ENCODE measurements around the gene FBXL19. TPM values are rescaled to one million over a fixed set of nuclear protein-coding genes. Genes with fewer than 3 reads are reported as not detected.
A peak's percentile ranks its signal among the peaks of the same experiment; 100 is the strongest.

FBXL19 gene
- total RNA-seq, 1 experiment from 2014 or later: 70.8 TPM

- no peak for DNase-seq (ENCODE audit: low read depth)
These were observed 28.6 kb upstream of the FBXL19 start for GRCh38 chr16:30894540-30895368.

DNA sequence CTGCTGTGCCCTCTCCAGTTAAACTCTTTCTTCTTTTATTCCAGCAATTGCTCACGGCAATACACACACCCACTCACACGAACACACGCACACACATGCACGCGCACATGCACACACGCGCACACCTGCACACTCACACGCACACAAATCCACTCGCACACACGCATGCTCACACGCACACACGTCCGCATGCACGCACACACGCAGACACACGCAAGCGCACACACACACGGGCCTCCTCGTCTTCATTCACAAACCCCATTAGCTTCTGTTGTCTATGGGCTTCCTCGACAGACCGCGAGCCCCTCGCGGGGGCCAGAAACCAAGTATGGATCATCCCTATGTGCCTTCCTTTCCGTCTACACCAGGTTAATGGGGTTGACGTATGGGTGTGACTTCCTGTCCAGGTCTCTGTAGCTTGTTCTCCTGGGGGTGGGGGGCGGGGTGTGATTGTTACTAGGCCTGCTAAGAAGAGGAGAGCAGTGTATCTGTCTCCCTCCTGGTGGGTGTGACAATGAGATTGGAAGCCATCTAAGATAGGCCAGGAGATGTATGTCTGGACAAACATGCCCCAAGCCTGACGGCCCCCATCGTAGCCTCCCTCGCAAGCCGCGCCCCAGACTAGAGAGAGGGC, 27.6 kb upstream of the FBXL19 start:
- no peak for DNase-seq (ENCODE audit: low read depth)

DNA sequence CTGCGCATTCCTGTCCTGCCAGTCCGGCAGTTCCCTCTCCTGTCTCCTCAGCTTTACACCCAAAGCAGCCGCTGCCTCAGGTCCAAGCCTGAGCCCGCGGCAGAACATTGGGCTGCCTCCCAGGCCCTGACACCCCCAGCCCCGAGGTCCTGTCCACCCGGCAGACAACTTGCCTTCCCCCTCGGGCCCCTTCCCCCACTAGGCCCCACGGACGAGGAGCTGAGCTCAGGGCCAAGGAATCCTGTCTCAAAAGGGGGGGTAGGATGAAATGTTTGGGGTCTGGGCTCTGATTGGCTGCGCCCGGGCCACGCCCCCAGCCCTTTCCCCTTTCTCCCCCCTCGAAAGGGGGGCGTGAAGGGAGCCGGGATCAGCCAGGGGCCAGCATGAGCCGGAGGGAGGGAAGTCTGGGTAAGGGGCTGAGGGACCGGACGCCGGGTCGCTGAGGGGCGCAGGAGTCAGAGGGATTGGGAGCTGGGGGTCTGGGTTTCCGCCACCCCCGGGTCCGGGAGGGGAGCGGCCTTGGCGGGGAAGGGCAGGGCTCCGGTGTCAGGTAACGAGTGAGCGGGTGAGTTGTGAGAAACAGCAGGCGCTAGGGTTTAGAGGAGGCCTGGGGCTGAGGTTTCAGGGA, 27.0 kb upstream of the FBXL19 start, which contains the start of gene CTF1:
Gene CTF1, plus strand, starts transcription at position 354 of the 628 bp plus-strand sequence. Its CDS starts 30 bp downstream, at position 384.
- no peak for DNase-seq (ENCODE audit: low read depth)

- peak; percentile 72 for DNase-seq (ENCODE audit: low read depth)
These were observed 26.3 kb upstream of the FBXL19 start for GRCh38 chr16:30896889-30897733.

DNA sequence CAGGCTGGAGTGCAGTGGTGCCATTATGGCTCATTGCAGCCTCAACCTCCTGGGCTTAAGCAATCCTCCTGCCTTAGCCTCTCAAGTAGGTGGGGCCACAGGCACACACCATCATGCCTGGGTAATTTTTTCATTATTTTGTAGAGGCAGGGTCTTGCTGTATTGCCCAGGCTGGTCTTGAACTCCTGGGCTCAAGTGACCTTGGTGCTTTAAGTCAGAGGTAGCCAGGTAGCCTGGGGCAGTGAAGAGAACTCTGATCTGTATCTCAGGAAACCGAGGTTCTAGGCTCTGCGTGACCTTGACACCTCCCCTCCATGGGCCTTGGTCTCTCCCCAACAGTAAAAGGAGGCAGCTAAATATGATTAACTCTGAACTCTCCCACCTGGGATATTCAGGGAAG, 23.6 kb upstream of the FBXL19 start:
- DNase-seq (ENCODE audit: low read depth): no peak

DNA sequence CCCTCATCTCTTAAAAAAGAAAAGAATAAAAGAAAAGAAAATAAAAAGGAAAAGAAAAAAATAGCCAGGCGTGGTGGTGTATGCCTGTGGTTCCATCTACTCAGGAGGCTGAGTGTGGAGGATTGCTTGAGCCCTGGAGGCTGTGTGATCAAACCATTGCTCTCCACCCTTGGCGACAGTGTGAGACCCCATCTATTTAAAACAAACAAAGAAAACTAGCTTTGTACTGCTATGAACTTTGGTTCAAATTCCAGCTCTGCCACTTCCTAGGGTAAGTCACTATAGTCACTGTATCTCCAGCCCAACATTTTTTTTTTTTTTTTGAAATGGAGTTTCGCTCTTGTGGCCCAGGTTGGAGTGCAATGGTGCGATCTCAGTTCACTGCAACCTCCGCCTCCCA, 22.8 kb upstream of the FBXL19 start:
- no peak for DNase-seq (ENCODE audit: low read depth)

- DNase-seq (ENCODE audit: low read depth): no peak
These were observed 22.0 kb upstream of the FBXL19 start for GRCh38 chr16:30901201-30902028.

GRCh38 chr16:30902029-30902972, 21.1 kb upstream of the FBXL19 start:
- no peak for DNase-seq (ENCODE audit: low read depth)

DNA sequence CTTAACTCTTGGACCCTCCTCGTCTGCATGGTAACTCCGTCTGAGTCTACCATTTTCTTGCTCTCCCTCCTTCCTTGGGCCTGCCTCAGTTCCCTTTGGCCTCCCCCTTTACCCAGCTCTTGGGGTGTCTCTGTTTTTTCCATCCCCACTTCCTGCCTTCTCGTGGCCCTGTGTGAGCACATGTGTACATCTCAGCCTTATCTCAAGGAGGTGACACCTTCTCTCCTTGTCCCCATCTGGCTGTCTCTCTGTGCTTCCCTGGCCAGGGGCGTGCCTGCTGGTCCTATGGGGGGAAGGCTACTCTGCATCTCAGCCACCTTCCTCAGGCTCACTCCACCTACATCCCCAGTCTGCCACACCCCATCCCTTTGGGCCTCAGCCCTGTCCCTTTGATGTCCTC, 20.4 kb upstream of the FBXL19 start:
- no peak for DNase-seq (ENCODE audit: low read depth)

DNA sequence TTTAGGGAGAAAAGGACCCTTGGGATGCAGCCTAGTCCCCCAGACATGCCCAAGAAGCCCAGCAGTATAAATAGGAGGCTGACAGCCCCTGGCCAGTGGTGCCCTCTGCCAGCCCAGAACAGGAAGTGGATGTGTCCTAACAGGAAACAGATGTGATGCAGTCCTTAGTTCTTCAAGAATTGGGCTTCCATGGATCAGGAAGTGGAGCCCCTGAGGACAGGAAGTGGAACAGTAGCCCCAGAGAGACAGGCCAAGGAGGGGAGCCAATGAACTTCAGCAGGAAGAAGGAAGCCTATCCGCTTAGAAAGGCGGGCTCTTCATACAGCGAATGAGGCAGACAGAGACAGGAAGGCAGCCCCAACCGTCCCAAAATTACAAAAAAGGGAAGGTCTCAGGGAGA, 19.8 kb upstream of the FBXL19 start:
- peak; percentile 46 for DNase-seq (ENCODE audit: low read depth)

DNA sequence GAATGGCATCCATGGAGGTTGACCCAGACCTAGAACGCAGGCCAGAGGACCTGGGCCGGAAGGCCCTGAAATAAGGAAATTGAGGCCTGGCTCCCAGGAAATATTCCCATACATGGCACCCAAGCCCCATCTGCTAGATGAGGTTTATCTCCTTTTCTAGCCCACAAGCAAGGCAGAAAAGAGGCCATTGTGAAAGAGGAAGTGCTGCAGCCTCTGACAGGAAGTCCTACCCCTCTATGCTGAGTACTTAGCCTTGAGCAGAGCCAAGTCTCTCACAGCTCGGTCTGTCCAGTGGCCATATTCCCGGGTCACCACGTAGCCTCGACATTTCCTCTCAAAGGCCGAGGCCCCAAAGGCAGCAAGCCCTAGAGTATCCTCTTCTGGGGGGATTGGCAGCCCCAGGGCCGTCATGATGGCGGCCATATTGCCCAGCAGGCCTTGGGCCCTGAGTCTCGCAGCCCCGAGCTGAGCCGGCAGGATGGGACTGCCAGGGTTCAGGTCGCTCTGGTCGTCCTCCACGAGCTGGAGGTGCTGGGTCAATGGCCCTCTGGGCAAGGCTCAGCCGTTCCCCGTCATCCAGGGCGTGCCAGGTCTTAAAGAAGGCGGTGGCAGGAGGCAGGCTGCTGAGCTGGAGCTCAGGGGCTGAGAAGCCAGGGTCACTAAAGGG, 19.1 kb upstream of the FBXL19 start:
- no peak for DNase-seq (ENCODE audit: low read depth)

GRCh38 chr16:30907064-30907463, 16.3 kb upstream of the FBXL19 start:
- no peak for DNase-seq (ENCODE audit: low read depth)

DNA sequence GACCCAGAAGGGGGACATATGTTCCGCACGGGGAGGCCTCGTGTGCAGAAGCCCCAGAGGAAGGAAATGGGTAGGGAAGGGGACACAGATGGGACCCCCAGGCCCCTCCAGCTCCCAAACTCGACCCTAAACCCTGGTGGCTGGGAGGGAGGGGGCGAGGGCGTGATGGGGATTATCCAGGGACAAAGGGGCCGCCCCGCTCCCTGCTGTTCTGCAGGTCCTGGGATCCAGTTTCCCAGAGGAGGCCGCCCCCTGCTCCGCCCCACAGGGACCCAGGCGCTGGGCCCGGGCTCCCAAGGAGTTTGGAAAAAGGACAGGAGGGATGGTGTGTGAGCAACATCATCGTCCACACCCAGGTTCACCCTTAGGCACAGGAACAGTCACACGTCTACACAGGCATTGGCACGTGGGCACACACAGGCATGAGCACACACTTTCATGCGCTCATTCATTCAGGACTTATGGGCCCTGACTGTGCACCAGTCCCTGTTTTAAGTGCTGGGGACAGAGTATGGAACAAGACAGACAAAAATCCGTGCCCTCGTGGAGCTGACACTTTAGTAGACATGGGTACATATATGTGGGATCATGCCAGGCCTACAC, 12.8 kb upstream of the FBXL19 start:
- DNase-seq (ENCODE audit: low read depth): no peak

DNA sequence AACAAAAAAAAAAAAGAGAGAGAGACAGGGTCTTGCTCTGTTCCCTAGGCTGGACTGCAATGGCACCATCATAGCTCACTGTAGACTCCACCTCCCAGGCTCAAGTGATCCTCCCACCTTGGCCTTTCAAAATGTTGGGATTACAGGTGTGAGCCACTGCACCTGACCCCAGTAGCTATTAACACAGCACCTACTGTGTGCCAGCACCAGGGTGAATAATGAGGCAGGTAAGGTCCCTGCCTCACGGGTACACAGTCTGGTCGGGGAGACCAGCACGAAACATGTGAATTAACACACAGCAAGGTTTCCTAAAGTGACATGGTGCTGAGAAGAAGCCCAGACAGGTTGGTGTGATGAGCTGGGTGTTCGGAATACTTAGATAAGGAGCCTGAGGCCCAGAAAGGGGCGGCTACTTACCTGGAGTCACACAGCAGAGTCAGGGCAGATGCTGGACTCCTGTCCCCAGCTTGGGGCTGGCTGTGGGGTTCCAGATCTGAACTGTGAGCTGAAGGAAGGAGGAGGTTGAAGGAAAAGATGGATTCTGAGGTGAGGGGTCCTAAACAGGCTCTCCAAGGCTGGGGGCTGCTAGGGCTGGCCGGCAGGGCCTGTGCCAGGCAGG, 10.5 kb upstream of the FBXL19 start:
- DNase-seq (ENCODE audit: low read depth): no peak

GRCh38 chr16:30914830-30915229, 8.5 kb upstream of the FBXL19 start:
- DNase-seq (ENCODE audit: low read depth): no peak

DNA sequence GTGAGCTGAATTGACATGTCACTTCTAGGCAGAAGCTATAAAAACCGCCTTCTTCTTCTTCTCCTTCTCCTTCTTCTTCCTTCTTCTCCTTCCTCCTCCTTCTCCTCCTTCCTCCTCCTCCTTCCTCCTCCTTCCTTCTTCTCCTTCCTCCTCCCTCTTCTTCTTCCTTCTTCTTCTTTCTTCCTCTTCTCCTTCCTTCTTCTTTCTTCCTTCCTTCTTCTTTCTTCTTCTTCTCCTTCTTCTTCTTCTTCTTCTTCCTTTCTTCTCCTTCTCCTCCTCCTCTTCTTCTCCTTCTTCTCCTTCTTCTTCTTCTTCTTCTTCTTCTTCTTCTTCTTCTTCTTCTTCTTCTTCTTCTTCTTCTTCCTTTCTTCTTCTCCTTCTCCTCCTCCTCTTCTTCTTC, 4.8 kb upstream of the FBXL19 start:
- DNase-seq (ENCODE audit: low read depth): no peak

DNA sequence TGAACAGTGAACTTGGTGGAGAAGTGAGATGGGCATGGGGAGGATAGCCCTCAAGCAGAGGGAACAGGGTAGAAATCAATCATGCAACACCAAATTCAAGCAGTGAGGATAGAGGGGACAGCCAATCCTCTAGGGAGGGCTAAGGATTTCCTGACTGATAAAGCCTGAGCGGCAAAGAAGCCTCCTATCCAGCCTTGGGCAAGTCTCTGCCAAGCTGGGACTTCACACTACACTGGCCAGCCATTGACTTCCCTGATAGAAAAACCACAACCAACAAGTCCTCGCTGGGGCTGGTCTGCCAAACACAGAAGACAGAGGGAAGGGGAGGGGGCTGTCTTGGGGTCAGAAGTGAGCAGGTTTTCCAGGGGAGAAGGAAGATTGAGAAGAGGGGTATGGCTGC, 2.5 kb upstream of the FBXL19 start:
- DNase-seq (ENCODE audit: low read depth): no peak

DNA sequence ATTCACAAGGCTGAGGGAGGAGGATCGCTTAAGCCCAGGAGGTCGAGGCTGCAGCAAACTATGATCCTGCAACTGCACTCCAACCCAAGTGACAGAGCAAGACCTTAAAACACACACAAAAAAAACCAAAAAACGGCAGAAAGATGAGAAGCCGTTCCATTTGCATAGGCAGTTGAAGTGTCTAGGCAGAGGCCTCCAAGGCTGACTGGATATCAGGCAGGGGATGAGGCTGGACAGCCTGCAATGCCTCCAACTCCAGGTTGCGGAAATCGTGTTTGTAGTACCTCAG, 2.0 kb upstream of the FBXL19 start:
- no peak for DNase-seq (ENCODE audit: low read depth)
